Activated CD8-positive, alpha-beta T cell treated with anti-CD3 and anti-CD28 coated beads, Interleukin-2, amount 10 ng/mL, durations not matched to agents 7 days and 5 days (primary cell): ENCODE measurements around the gene NRGN. TPM values are rescaled to one million over a fixed set of nuclear protein-coding genes. Genes with fewer than 3 reads are reported as not detected.

Experiments
- ATAC-seq: fragments of 150-1000 bp; cut with Tn5 transposase; one replicate; pipeline ENCODE4 v1.10.0; 2021; ENCODE audit warnings: moderate library complexity
- CTCF ChIA-PET: fragments of 350-600 bp; sonication (Branson Sonifier 250); formaldehyde crosslinking; loops from one replicate; lab custom pipeline; 2021; ENCODE audit warnings: antibody characterized with exemption; lab: Charles Lee
- POLR2A ChIA-PET: fragments of 350-600 bp; sonication (Branson Sonifier 250); formaldehyde crosslinking; loops from one replicate; lab custom pipeline; 2021; ENCODE audit warnings: antibody characterized with exemption; lab: Charles Lee
- DNase-seq: peaks from one replicate; pipeline ENCODE4 v3.0.0-alpha.2; 2020
- H3K27ac Mint-ChIP-seq: one replicate; pipeline ENCODE4 v1.8.0; 2021; ENCODE audit warnings: mild to moderate bottlenecking, mixed read lengths
- H3K27me3 Mint-ChIP-seq: one replicate; pipeline ENCODE4 v1.8.0; 2021; ENCODE audit warnings: low read depth, mixed read lengths
- H3K36me3 Mint-ChIP-seq: one replicate; pipeline ENCODE4 v1.8.0; 2021; ENCODE audit warnings: low read depth, mixed read lengths
- H3K4me1 Mint-ChIP-seq: one replicate; pipeline ENCODE4 v1.8.0; 2021; ENCODE audit warnings: low read depth, mixed read lengths
- H3K4me3 Mint-ChIP-seq: one replicate; pipeline ENCODE4 v1.8.0; 2021; ENCODE audit warnings: mild to moderate bottlenecking, mixed read lengths
- H3K9me3 Mint-ChIP-seq: one replicate; pipeline ENCODE4 v1.8.0; 2022; ENCODE audit warnings: mixed read lengths; ENCODE audit not compliant: insufficient read depth
- total RNA-seq, 2 experiments: library from RNA; stranded (reverse); gene quantifications; one replicate each; pipeline ENCODE4 v1.2.3, GENCODE V29; 2021

Gene NRGN
- 1 to 10 TPM; 5.7 to 6.1 TPM for total RNA-seq

DNA sequence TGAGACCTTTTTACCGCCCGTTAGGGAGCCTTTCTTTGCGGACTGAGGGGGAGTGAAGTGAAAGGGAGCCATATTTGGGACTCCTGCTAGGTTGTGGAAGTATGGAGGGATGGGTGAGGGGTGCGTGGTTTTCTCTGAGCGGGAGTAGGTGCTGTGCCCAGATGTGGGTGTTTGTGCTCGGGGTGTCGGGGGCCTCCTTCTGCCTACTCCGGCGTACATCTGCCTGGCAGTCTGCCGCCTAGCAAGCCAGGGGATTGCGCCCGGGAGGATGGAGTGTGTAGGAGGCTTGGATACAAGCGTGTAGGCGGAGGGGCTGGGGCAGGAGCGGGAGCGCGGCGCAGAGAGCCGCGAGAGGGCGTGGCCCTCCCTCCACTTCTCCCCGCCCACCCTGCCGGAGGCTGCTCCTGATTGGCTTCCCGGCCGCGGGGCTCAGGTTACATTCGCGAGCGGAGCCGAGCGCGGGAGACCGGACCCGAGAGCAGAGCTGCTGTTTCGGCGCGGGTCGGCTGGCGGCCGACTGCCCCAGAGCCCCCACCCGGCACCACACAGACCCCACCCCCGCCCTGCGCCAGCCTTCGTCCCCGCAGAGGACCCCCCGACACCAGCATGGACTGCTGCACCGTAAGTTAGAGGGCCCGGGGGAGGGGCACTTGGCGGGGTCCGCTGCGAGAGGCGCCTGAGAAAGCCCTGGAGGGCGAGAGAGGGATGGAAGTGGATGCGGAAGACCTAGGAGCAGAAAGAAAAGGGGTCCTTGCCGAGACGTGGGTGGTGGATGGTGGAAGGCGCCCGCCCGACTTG is at the start of gene NRGN:
TSS of gene NRGN (plus strand) at position 464 of the 798 bp plus-strand sequence. CDS start at position 607, 143 bp downstream.
- CTCF ChIA-PET = interaction anchor here (1.0 to 2.0 kb wide), 3 partner anchors 15 to 70 kb away, joined by 5 to 11 read pairs (median 6); no protein-coding TSS in a partner anchor
- no peak within 1 kb of the TSS for H3K27ac Mint-ChIP-seq

DNA sequence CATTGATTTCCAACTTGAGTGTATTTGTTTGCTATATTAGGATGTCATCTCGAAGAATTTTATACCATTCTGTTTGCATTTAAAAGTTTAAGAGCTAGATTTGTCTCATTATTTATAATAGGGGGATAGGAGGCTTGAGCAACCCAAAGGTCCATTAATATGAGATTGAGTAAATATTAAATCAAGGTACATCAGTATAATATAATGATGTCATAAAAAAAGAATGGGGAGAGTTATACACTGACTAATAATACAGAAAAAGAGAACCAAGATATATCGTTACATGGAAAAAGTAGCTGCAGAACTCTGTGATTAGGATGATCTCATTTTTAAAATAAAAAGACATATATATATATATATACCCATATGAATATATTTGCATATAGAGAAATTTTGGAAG is 46.6 kb upstream of the NRGN start:
- CTCF ChIA-PET = no interaction called here
- H3K27ac Mint-ChIP-seq = no peak overlapping the region
- H3K36me3 Mint-ChIP-seq = no peaks in the 10 kb centered on the region
- H3K9me3 Mint-ChIP-seq = no peaks in the 10 kb centered on the region
- peaks cover 10% of the 10 kb centered on the region for H3K27me3 Mint-ChIP-seq
- H3K4me1 Mint-ChIP-seq = no peaks in the 10 kb centered on the region
- no peak overlapping the region for H3K4me3 Mint-ChIP-seq
- DNase-seq (no peak), ATAC-seq (no peak)
- POLR2A ChIA-PET = no interaction called here

More for the DNA sequence above, at the start of gene NRGN:
- Mint-ChIP-seq H3K4me3 (peak within 1 kb of the TSS; percentile 77), H3K36me3 (no peaks in the 10 kb centered on the region), H3K27me3 (peaks cover 44% of the 10 kb centered on the region), H3K9me3 (no peaks in the 10 kb centered on the region), H3K4me1 (peaks cover 14% of the 10 kb centered on the region)
- POLR2A ChIA-PET = interaction anchor here (1.1 kb wide), 1 partner anchor 101 kb away, joined by 4 read pairs; no protein-coding TSS in a partner anchor
- ATAC-seq = peak; percentile 98
- DNase-seq = peak; percentile 89

DNA sequence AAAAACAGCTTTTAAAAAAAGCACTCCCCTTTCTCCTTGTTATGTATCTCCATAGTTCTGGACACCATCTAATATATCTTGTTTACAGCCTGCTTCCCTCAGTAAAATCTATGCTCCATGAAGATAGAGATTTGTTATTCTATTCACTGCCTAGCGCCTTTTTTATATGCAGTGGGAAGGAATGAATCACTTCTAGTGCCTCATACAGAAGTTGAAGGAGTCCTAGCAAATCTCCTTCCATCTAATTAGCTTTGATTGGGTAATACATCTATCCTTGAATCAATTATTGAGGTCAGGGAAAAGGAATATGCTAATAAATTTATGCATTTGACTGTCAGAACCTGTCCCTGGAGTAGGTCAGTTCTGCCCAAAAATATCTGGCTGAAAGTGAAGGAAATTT is 40.2 kb upstream of the NRGN start:
- peaks cover 13% of the 10 kb centered on the region for H3K27me3 Mint-ChIP-seq
- H3K4me3 Mint-ChIP-seq = no peak overlapping the region
- no peaks in the 10 kb centered on the region for H3K4me1 Mint-ChIP-seq
- H3K36me3 Mint-ChIP-seq = no peaks in the 10 kb centered on the region
- ChIA-PET CTCF (no interaction called here), POLR2A (no interaction called here)
- no peaks in the 10 kb centered on the region for H3K9me3 Mint-ChIP-seq
- DNase-seq (no peak), ATAC-seq (no peak)
- H3K27ac Mint-ChIP-seq = no peak overlapping the region

DNA sequence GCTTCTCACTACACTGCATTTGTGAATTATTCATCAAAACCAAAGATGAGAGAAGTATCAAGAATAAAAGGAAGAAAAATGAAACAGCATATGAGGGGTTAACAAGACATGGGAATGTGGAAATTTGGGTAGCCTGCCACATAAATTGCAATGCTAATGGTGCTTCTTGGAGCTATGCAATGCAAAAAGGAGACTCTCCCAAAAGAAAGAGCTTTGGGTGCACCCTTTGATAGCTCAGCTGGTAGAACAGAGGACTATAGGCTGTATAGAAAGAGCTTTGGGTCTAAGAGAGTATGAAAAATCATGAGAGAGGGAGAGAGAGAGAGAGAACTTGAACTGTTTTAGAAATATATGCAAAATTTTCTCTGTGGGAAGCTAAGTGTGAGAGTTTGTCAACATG is 39.7 kb upstream of the NRGN start:
- Mint-ChIP-seq H3K36me3 (no peaks in the 10 kb centered on the region), H3K27ac (no peak overlapping the region), H3K4me1 (no peaks in the 10 kb centered on the region), H3K27me3 (peaks cover 13% of the 10 kb centered on the region), H3K9me3 (no peaks in the 10 kb centered on the region), H3K4me3 (no peak overlapping the region)
- ChIA-PET POLR2A (no interaction called here), CTCF (no interaction called here)
- DNase-seq (no peak), ATAC-seq (no peak)

DNA sequence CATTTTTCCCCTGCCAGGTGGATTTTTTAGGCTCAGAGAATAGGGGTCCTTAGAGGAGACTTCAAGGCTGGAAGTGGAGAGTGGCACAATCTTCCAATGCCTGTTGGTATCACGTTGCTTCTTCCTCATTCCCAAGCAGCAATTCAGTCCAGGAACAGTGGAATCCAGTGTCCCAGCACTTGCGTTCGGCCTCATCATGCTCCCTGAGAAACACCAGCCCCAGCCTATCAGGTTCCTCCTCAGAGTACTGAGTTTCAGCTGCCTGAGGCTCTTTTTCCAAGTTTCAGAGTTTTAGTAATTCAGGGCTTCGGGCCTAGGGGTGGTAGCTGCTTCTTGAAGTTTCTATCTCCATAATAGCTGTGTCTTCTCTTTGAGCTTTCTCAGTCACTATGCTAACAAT is 31.9 kb upstream of the NRGN start:
- ATAC-seq = no peak
- no peak for DNase-seq
- ChIA-PET POLR2A (no interaction called here), CTCF (no interaction called here)
- Mint-ChIP-seq H3K27me3 (peaks cover 4% of the 10 kb centered on the region), H3K4me1 (no peaks in the 10 kb centered on the region), H3K36me3 (no peaks in the 10 kb centered on the region), H3K9me3 (no peaks in the 10 kb centered on the region), H3K27ac (no peak overlapping the region), H3K4me3 (no peak overlapping the region)

DNA sequence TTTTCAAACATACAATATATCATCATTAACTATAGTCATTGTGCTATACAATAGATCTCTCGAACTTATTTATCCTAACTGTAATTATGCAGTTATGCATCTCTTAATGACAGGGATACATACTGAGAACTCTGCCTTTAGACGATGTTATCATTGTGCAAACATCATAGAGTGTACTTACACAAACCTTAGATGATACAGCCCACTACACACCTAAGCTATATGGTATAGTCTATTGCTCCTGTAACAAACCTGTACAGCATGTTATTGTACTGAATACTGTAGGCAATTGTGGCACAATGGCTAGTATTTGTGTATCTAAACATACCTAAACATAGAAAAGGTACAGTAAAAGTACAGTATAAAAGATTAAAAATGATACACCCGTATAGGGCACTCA is 27.4 kb upstream of the NRGN start:
- Mint-ChIP-seq H3K9me3 (no peaks in the 10 kb centered on the region), H3K27ac (no peak overlapping the region), H3K4me1 (peaks cover under 1% of the 10 kb centered on the region), H3K4me3 (no peak overlapping the region), H3K27me3 (peaks cover 23% of the 10 kb centered on the region), H3K36me3 (no peaks in the 10 kb centered on the region)
- ATAC-seq (no peak), DNase-seq (no peak)
- POLR2A ChIA-PET = no interaction called here
- CTCF ChIA-PET = no interaction called here

DNA sequence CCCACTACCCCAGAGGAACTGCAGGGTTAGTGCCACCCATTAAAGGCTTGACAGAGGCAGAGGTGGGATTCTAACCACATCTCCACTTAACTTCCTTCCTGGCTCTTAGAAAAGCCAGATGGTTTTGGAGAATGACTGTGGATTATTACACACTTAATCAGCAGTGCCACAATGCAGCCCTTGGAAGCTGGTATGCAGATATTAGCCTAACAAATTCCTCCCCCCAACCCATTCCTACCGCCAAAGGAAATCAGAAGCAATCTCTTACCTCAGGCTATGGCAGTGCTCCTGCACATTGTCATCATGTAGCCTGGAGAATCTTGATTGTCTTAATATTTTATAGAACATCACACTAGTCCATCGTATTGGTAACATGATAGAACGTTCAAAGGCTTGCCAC is 23.2 kb upstream of the NRGN start:
- CTCF ChIA-PET = interaction anchor here (1.1 to 1.5 kb wide), 2 partner anchors 48 to 645 kb away, joined by 3 to 4 read pairs; no protein-coding TSS in a partner anchor
- POLR2A ChIA-PET = no interaction called here
- H3K27me3 Mint-ChIP-seq = peaks cover 60% of the 10 kb centered on the region

DNA sequence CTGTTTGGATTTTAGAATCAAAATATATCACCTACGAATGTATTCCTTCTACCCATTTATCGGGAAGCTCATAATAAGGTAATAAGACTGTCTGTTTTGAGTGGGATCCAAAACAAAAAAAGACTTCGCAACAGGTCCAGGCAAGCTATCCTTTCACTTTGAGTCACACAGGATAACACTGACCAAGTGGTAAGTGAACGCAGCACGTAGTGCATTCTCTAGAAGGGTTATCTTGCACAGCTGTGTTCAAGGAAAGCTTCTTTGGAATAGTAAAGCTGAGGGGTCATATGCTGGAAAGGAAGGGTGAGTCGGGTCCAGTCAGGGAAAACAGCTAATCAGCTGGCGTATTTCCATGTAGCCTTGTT is 22.3 kb upstream of the NRGN start:
- H3K36me3 Mint-ChIP-seq = no peaks in the 10 kb centered on the region
- H3K4me3 Mint-ChIP-seq = no peak overlapping the region
- ChIA-PET POLR2A (no interaction called here), CTCF (interaction anchor here (0.8 to 1.5 kb wide), 4 partner anchors 28 to 646 kb away, joined by 3 to 4 read pairs (median 4); no protein-coding TSS in a partner anchor)
- ATAC-seq (no peak), DNase-seq (no peak)
- H3K4me1 Mint-ChIP-seq = peaks cover 16% of the 10 kb centered on the region
- no peaks in the 10 kb centered on the region for H3K9me3 Mint-ChIP-seq
- no peak overlapping the region for H3K27ac Mint-ChIP-seq
- H3K27me3 Mint-ChIP-seq = peaks cover 66% of the 10 kb centered on the region

More for the DNA sequence above, 23.2 kb upstream of the NRGN start:
- Mint-ChIP-seq H3K4me3 (no peak overlapping the region), H3K9me3 (no peaks in the 10 kb centered on the region), H3K4me1 (peaks cover 11% of the 10 kb centered on the region), H3K27ac (no peak overlapping the region), H3K36me3 (no peaks in the 10 kb centered on the region)
- no peak for ATAC-seq
- DNase-seq = no peak

DNA sequence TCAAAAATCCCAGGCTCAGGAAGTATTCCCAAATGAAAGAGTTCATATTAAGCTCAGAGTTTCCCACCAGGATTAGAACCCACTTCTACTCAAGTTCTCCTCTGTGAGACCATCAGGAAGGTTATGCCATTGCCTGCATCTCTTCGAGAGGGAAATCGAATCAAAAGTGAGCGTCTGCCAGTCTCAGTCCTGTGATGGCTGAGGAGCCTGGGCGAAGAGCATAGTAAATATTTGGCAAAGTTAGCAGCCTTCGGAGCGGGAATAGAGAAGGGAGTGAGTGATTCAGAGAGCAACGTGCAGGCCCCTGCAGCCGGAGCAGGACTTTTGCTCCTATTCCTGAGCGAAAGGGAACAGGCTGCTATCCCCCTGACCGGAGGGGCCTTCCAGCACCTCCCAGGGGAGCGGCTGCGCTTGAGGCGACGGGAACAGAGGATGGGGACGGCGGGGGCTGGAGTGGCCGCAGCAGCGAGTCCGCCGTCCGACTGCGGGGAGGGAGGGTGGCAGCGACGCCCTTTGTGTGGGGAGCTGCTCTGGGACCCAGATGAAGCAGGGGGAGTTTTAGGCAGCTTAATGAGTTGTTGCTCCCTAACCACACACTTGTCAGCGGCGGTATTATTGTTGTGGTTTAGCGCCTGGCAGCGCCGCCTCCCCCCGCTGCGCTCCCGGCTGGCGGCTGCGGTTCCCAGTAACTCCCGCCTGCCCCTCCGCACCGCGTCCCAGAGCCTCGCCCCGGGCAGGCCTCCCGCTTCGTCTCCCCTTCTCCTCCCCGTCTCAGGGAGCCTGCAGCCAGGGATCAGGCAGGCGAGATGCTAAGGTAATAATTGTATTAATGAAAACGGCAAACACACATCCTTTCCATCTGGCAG is 21.7 kb upstream of the NRGN start:
- Mint-ChIP-seq H3K4me1 (peaks cover 19% of the 10 kb centered on the region), H3K4me3 (peak overlapping the region; percentile 12), H3K36me3 (no peaks in the 10 kb centered on the region), H3K27me3 (peaks cover 72% of the 10 kb centered on the region), H3K9me3 (no peaks in the 10 kb centered on the region), H3K27ac (no peak overlapping the region)
- DNase-seq = no peak
- ChIA-PET CTCF (interaction anchor here (0.8 to 1.5 kb wide), 4 partner anchors 29 to 646 kb away, joined by 3 to 4 read pairs (median 4); no protein-coding TSS in a partner anchor), POLR2A (no interaction called here)
- peak; percentile 64 for ATAC-seq

DNA sequence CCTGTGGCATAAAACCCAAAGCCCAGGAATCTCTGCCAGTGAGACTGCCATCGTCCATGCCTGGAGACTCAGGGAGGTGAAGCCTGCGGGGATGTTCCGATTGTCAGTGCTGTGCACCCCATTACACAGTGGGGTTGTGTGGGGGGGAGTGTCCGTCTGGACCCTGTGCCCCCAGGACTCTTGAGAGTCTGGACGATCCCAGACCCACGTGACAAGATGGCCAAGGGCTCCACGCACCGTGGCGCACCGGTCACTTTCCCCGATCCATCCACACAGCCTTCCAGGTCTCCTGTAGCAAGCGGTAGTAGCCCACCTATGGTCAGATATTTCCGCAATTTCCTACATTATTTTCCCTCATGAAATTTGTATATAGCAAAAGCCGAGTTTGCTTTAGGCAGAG is 20.9 kb upstream of the NRGN start:
- ChIA-PET POLR2A (no interaction called here), CTCF (no interaction called here)
- H3K36me3 Mint-ChIP-seq = no peaks in the 10 kb centered on the region
- H3K4me3 Mint-ChIP-seq = no peak overlapping the region
- no peaks in the 10 kb centered on the region for H3K9me3 Mint-ChIP-seq
- peaks cover 79% of the 10 kb centered on the region for H3K27me3 Mint-ChIP-seq
- no peak for DNase-seq
- H3K4me1 Mint-ChIP-seq = peaks cover 19% of the 10 kb centered on the region
- ATAC-seq = no peak
- H3K27ac Mint-ChIP-seq = no peak overlapping the region

DNA sequence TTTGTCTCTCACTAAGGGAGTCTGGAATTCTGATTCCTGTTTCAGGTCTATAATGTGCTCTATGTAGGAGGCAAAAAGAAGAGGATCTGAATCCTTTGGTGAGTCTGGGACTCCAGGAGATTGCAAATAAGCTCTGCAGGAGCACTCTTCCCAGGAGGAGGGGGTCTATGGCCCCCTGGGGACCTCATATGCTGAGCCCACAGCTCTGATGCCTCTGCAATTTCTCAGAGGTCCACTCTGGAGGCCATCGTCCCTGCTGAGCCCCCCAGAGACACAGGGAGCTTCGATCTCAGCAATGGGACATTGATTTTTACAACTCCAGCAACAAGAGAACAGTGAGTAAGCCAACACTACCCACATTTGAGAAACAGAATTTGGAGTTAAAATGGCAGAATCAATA is 20.2 kb upstream of the NRGN start:
- no peak overlapping the region for H3K4me3 Mint-ChIP-seq

More for the DNA sequence above, 20.2 kb upstream of the NRGN start:
- Mint-ChIP-seq H3K4me1 (peaks cover 19% of the 10 kb centered on the region), H3K27ac (no peak overlapping the region), H3K36me3 (no peaks in the 10 kb centered on the region), H3K27me3 (peaks cover 76% of the 10 kb centered on the region), H3K9me3 (no peaks in the 10 kb centered on the region)
- ATAC-seq (no peak), DNase-seq (no peak)
- ChIA-PET CTCF (interaction anchor here (0.7 kb wide), 2 partner anchors 27 to 1012 kb away, joined by 3 read pairs; no protein-coding TSS in a partner anchor), POLR2A (interaction anchor here (0.6 kb wide), 1 partner anchor 88 kb away, joined by 3 read pairs; no protein-coding TSS in a partner anchor)
